ENCODE results near the gene TLR5. TPM values are rescaled to one million over a fixed set of nuclear protein-coding genes. Genes with fewer than 3 reads are reported as not detected.

Gene TLR5
- polyA plus RNA-seq, 1 donor from 2014 or later: not detected

- no peak overlapping the region for H3K9ac ChIP-seq (ENCODE audit: low read length)
- no peak overlapping the region for H2AFZ ChIP-seq (ENCODE audit: low read depth, low read length)
- no peaks in the 10 kb centered on the region for H3K27me3 ChIP-seq (ENCODE audit: insufficient read depth, low read depth, low read length)
- no peak overlapping the region for H3K4me3 ChIP-seq (ENCODE audit: low read length)
- no peaks in the 10 kb centered on the region for H3K36me3 ChIP-seq (ENCODE audit: insufficient read depth, low read length)
- H3K27ac ChIP-seq (ENCODE audit: low read length): no peak overlapping the region
- no peaks in the 10 kb centered on the region for H3F3A ChIP-seq (ENCODE audit: insufficient read depth, low read length, poor library complexity, severe bottlenecking)
- no peaks in the 10 kb centered on the region for H4K20me1 ChIP-seq (ENCODE audit: insufficient read depth)
- TF ChIP-seq REST (IDR thresholded peaks at IDR 0.05; ENCODE audit: borderline replicate concordance) (no peak), EZH2 (IDR thresholded peaks at IDR 0.05; ENCODE audit: borderline replicate concordance, insufficient read depth, low read length, poor library complexity, severe bottlenecking) (no peak), RAD21 (conservative IDR thresholded peaks at IDR 0.05) (no peak), POLR2AphosphoS5 (IDR thresholded peaks at IDR 0.05) (no peak), MXI1 (conservative IDR thresholded peaks at IDR 0.05; ENCODE audit: poor library complexity, severe bottlenecking) (no peak), SMC3 (conservative IDR thresholded peaks at IDR 0.05; ENCODE audit: poor library complexity) (no peak), TAF1 (IDR thresholded peaks at IDR 0.05; ENCODE audit: low read depth) (no peak), EP300 (conservative IDR thresholded peaks at IDR 0.05; ENCODE audit: poor library complexity, severe bottlenecking) (no peak), CTCF (IDR thresholded peaks at IDR 0.05; ENCODE audit: poor library complexity, severe bottlenecking) (no peak)
- no peak overlapping the region for H3K4me2 ChIP-seq (ENCODE audit: low read length)
- no peaks in the 10 kb centered on the region for H3K79me2 ChIP-seq (replicated peaks; ENCODE audit: insufficient read depth, low read length)
- H3K9me2 ChIP-seq (ENCODE audit: insufficient read depth, low read length): no peaks in the 10 kb centered on the region
- H3K9me3 ChIP-seq (ENCODE audit: low read length): no peaks in the 10 kb centered on the region
These were observed 65.7 kb downstream of the TLR5 start for GRCh38 chr1:223077247-223077833.

DNA sequence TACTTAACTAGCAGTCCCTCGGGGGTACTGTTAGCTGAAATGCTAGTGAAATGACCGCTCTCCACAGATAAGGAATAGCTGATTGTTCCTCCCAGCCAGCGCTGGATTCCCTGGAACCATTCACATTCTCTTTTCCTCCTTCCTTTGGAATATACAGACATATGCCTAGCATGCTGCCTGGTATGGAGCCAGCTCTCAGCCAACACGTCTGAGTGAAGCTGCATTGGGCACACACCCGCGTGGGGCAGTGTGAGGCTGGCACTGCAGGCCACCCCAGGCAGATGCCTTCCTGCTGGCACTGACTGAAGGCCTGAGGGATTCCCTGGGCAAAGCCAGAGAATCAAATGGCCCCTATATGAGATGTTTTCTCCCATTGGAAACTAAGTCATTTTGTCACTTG is 66.7 kb downstream of the TLR5 start:
- no peak overlapping the region for H3K4me3 ChIP-seq (ENCODE audit: low read length)
- no peak overlapping the region for H3K27ac ChIP-seq (ENCODE audit: low read length)
- H3F3A ChIP-seq (ENCODE audit: insufficient read depth, low read length, poor library complexity, severe bottlenecking): no peaks in the 10 kb centered on the region
- H3K9me3 ChIP-seq (ENCODE audit: low read length): no peaks in the 10 kb centered on the region
- no peaks in the 10 kb centered on the region for H3K79me2 ChIP-seq (replicated peaks; ENCODE audit: insufficient read depth, low read length)
- H4K20me1 ChIP-seq (ENCODE audit: insufficient read depth): no peaks in the 10 kb centered on the region
- no peaks in the 10 kb centered on the region for H3K27me3 ChIP-seq (ENCODE audit: insufficient read depth, low read depth, low read length)
- H3K9ac ChIP-seq (ENCODE audit: low read length): no peak overlapping the region
- no peaks in the 10 kb centered on the region for H3K36me3 ChIP-seq (ENCODE audit: insufficient read depth, low read length)
- no peaks in the 10 kb centered on the region for H3K9me2 ChIP-seq (ENCODE audit: insufficient read depth, low read length)
- TF ChIP-seq CTCF (IDR thresholded peaks at IDR 0.05; ENCODE audit: poor library complexity, severe bottlenecking) (no peak), TAF1 (IDR thresholded peaks at IDR 0.05; ENCODE audit: low read depth) (no peak), REST (IDR thresholded peaks at IDR 0.05; ENCODE audit: borderline replicate concordance) (no peak), EZH2 (IDR thresholded peaks at IDR 0.05; ENCODE audit: borderline replicate concordance, insufficient read depth, low read length, poor library complexity, severe bottlenecking) (no peak), RAD21 (conservative IDR thresholded peaks at IDR 0.05) (no peak), EP300 (conservative IDR thresholded peaks at IDR 0.05; ENCODE audit: poor library complexity, severe bottlenecking) (no peak), MXI1 (conservative IDR thresholded peaks at IDR 0.05; ENCODE audit: poor library complexity, severe bottlenecking) (no peak), POLR2AphosphoS5 (IDR thresholded peaks at IDR 0.05) (no peak), SMC3 (conservative IDR thresholded peaks at IDR 0.05; ENCODE audit: poor library complexity) (no peak)
- no peak overlapping the region for H3K4me2 ChIP-seq (ENCODE audit: low read length)
- H2AFZ ChIP-seq (ENCODE audit: low read depth, low read length): no peak overlapping the region
